Left lung (tissue), 10 donors: ENCODE results near the gene ADAM29. TPM values are rescaled to one million over a fixed set of nuclear protein-coding genes. Genes with fewer than 3 reads are reported as not detected.
"Not testable (repeated sequence)": the region's sequence is repeated elsewhere in the genome, so short reads cannot be mapped to it uniquely, and the experiment has no call there.

Experiments
- ATAC-seq: fragments of 200-7000 bp; cut with Tn5 transposase; one replicate; pipeline ENCODE4 v1.9.1; 2020; ENCODE audit warnings: moderate library complexity
- DNase-seq, 4 donors: peaks; one replicate each; pipeline ENCODE4 v3.0.0-alpha.2; 2013 to 2020
- H3K27ac ChIP-seq, 2 donors: fragments of 200-600 bp; sonication (generic) in 1 of 2; one replicate each; pipeline versions ENCODE4 v1.5.0 to v1.8.0; 2020 to 2021
- H3K27me3 ChIP-seq, 2 donors: fragments of 200-600 bp; sonication (generic) in 1 of 2; one replicate each; pipeline versions ENCODE4 v1.5.0 to v1.8.0; 2020 to 2021
- H3K36me3 ChIP-seq, 2 donors: fragments of 200-600 bp; sonication (generic) in 1 of 2; one replicate each; pipeline versions ENCODE4 v1.5.0 to v1.8.0; 2020 to 2021
- H3K4me1 ChIP-seq, 2 donors: fragments of 200-600 bp; one replicate each; pipeline ENCODE4 v1.8.0; 2021
- H3K4me3 ChIP-seq, 2 donors: fragments of 200-600 bp; sonication (generic) in 1 of 2; one replicate each; pipeline versions ENCODE4 v1.5.0 to v1.8.0; 2020 to 2021; ENCODE audit warnings: mild to moderate bottlenecking in 1 of 2
- H3K9me3 ChIP-seq, 2 donors: fragments of 200-600 bp; sonication (generic) in 1 of 2; one replicate each; pipeline versions ENCODE4 v1.5.0 to v1.8.0; 2020 to 2021
- intact Hi-C, 2 donors: fragments of 100-400 bp; cut with DNase I; formaldehyde crosslinking; loops; one replicate each; pipeline versions ENCODE4 v1.11.2 to v1.14.2; 2022
- polyA plus RNA-seq, 6 donors: library from polyadenylated mRNA; unstranded; fragments of 120-200 nt; gene quantifications; one replicate each; pipeline ENCODE4 v1.2.1, GENCODE V29; 2013; ENCODE audit not compliant: insufficient read length in 6 of 6
- total RNA-seq, 2 donors: library from RNA; stranded (reverse); fragmentation: NEBNext Ultra II Directional; extraction: Animal tissue kit (Norgen Biotek cat#: 25700); gene quantifications; one replicate each; pipeline ENCODE4 v1.2.1, GENCODE V29; 2021
- TF ChIP-seq, protein P1 (sequence below), 2 donors: fragments of 200-600 bp; sonication (generic) in 1 of 2; IDR thresholded peaks; one replicate each; pipeline versions ENCODE4 v1.5.0 to v1.8.0; 2021; ENCODE audit warnings: antibody characterized with exemption in 2 of 2
- donor health status: DM: no; HTN: yes; CAD: no.
- donor health status: DM: no; HTN: no; CAD: no.

The ADAM29 gene
- total and polyA plus RNA-seq, 8 donors = 0.06 to 0.11 (median 0.09) TPM; not detected in 3

DNA sequence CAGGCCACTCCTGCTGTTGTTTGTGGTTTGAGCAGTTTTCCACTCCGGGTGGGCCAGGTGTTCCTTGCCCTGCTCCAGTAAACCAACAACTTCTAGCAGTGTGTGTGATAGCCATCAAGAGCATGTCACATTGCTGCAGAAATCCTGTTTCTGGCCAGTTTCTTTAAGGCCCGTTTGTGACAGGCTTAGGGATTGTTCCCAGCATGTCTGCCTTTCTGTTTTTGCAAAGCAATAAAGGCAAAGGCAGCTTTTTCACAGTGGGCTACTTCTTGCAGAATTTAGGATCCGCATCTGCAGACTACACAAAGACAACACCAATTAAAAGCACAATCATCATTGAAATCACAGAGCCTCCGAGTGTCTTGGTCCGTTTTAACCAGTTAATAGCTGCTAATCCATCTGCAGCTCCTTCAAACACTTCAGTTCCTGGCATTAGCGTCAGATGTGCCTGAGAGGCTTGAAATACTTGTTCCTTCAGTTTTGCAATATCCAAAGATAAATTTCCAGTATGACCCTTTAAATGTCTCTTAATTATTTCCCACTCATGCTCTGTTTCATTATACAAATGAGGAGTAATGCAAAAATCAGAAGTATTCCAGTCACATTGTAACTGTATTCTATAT is 65.1 kb downstream of the ADAM29 start:
- H3K4me3 ChIP-seq = no peak overlapping the region
- DNase-seq (peak in 1 of 4 donors; percentile 1), ATAC-seq (peak; percentile 77)
- peak overlapping the region; percentile 19 to 23 for H3K27ac ChIP-seq
- H3K27me3 ChIP-seq = no peaks in the 10 kb centered on the region
- TF ChIP-seq, protein P1, sequence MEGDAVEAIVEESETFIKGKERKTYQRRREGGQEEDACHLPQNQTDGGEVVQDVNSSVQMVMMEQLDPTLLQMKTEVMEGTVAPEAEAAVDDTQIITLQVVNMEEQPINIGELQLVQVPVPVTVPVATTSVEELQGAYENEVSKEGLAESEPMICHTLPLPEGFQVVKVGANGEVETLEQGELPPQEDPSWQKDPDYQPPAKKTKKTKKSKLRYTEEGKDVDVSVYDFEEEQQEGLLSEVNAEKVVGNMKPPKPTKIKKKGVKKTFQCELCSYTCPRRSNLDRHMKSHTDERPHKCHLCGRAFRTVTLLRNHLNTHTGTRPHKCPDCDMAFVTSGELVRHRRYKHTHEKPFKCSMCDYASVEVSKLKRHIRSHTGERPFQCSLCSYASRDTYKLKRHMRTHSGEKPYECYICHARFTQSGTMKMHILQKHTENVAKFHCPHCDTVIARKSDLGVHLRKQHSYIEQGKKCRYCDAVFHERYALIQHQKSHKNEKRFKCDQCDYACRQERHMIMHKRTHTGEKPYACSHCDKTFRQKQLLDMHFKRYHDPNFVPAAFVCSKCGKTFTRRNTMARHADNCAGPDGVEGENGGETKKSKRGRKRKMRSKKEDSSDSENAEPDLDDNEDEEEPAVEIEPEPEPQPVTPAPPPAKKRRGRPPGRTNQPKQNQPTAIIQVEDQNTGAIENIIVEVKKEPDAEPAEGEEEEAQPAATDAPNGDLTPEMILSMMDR (IDR thresholded peaks at IDR 0.05) = no peak
- peaks cover 0 to 51% of the 10 kb centered on the region in 2 donors for H3K9me3 ChIP-seq
- intact Hi-C loops = no loop called here
- H3K4me1 ChIP-seq = no peaks in the 10 kb centered on the region
- no peaks in the 10 kb centered on the region for H3K36me3 ChIP-seq

DNA sequence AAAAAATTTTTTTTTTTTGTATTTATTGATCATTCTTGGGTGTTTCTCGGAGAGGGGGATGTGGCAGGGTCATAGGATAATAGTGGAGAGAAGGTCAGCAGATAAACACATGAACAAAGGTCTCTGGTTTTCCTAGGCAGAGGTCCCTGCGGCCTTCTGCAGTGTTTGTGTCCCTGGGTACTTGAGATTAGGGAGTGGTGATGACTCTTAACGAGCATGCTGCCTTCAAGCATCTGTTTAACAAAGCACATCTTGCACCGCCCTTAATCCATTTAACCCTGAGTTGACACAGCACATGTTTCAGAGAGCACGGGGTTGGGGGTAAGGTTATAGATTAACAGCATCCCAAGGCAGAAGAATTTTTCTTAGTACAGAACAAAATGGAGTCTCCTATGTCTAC is 65.7 kb downstream of the ADAM29 start:
- H3K4me3 ChIP-seq, H3K27me3 ChIP-seq, DNase-seq, H3K36me3 ChIP-seq, intact Hi-C loops, H3K4me1 ChIP-seq, H3K27ac ChIP-seq: not testable (repeated sequence)
- ATAC-seq = peak; percentile 79
- H3K9me3 ChIP-seq = peaks cover 0 to 56% of the 10 kb centered on the region in 2 donors

DNA sequence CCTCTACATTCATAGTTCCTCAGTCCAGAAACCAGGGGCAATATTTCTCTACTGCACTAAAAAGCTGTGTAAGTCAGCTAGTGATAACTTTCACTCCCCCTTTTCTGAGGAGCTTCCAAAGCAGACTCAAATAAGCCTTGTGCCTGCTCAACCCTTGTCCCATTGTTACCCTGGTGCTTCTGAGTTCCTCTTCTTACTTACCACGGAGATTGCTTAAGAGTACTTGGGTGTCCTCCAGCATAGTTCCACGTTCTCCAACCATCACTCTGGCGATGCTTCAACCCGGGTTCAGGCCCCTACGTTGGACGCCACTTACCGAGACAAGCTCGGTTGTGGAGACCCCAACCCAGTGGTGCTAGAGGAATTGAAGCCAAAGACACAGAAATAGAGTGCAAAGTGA is 71.6 kb downstream of the ADAM29 start:
- intact Hi-C loops = no loop called here
- H3K27ac ChIP-seq = no peak overlapping the region
- peaks cover 0 to 54% of the 10 kb centered on the region in 2 donors for H3K9me3 ChIP-seq
- no peaks in the 10 kb centered on the region for H3K36me3 ChIP-seq
- no peaks in the 10 kb centered on the region for H3K27me3 ChIP-seq
- DNase-seq (no peak), ATAC-seq (no peak)
- TF ChIP-seq, protein P1 (IDR thresholded peaks at IDR 0.05) = no peak
- H3K4me1 ChIP-seq = no peaks in the 10 kb centered on the region
- no peak overlapping the region for H3K4me3 ChIP-seq

DNA sequence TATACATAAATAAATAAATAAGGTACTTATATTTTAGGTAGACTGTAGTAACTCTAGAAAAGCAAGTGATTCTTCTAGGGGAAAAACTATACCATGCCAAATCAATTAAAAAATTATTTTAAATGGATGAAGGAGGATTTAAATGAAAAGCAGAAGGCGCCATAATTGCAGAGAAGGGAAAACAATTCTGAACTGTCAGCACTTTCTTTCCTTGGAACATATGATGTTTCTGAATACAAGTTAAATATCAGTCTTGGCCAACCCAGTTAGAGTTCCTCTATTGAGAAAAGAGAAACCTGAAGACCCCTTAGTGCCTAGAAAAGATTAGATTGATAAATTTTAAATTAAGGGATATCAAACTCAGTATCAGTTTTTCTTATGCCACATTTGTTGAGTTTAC is 75.8 kb downstream of the ADAM29 start:
- Histone ChIP-seq H3K27me3 (no peaks in the 10 kb centered on the region), H3K4me3 (no peak overlapping the region), H3K9me3 (peaks cover 0 to 19% of the 10 kb centered on the region in 2 donors), H3K27ac (no peak overlapping the region), H3K4me1 (no peaks in the 10 kb centered on the region), H3K36me3 (no peaks in the 10 kb centered on the region)
- DNase-seq (no peak), ATAC-seq (no peak)
- TF ChIP-seq, protein P1 (IDR thresholded peaks at IDR 0.05) = no peak
- intact Hi-C loops = no loop called here

DNA sequence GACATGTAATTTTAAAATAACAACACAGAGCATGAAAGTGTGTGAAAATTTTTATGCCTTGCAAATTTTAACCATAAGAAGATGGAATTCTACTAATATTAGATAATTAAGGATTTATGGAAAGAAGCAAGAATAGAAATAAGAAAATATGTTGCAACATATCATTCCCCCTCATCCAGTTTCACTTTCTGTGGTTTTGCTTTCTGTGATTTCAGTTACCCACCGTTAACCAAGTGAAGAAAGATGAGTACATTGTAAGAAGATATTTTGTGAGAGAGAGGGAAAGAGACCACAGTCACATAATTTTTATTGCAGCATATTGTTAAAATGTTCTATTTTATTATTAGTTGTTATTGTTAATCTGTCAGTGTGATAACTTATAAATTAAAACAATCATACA is 77.9 kb downstream of the ADAM29 start:
- intact Hi-C loops = no loop called here
- H3K36me3 ChIP-seq = no peaks in the 10 kb centered on the region
- DNase-seq (no peak), ATAC-seq (no peak)
- TF ChIP-seq, protein P1 (IDR thresholded peaks at IDR 0.05) = no peak
- H3K9me3 ChIP-seq = peaks cover 0 to 8% of the 10 kb centered on the region in 2 donors
- no peaks in the 10 kb centered on the region for H3K4me1 ChIP-seq
- no peak overlapping the region for H3K27ac ChIP-seq
- no peaks in the 10 kb centered on the region for H3K27me3 ChIP-seq
- H3K4me3 ChIP-seq = no peak overlapping the region

DNA sequence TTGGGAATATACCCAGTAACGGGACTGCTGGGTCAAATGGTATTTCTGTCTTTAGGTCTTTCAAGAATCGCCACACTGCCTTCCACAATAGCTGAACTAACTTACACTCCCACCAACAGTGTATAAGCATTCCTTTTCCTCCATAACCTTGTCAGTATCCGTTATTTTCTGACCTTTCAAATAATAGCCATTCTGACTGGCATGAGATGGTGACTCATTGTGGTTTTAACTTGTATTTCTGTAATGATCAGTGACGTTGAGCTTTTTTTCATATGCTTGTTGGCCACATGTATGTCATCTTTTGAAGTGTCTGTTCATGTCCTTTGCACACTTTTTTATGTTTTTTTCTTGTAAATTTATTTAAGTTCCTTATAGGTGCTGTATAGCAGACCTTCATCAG is 81.2 kb downstream of the ADAM29 start:
- H3K27ac ChIP-seq = no peak overlapping the region
- H3K4me3 ChIP-seq = no peak overlapping the region
- H3K36me3 ChIP-seq = no peaks in the 10 kb centered on the region
- ATAC-seq = no peak
- H3K4me1 ChIP-seq = no peaks in the 10 kb centered on the region
- no peaks in the 10 kb centered on the region for H3K27me3 ChIP-seq
- TF ChIP-seq, protein P1 (IDR thresholded peaks at IDR 0.05) = no peak
- intact Hi-C loops = no loop called here
- DNase-seq = no peak
- H3K9me3 ChIP-seq = peaks cover 0 to 8% of the 10 kb centered on the region in 2 donors
